Neural cell (in vitro differentiated cells): ENCODE measurements around the gene NELL2.

ENCODE experiments used
- POLR2AphosphoS5 ChIP-seq: IDR thresholded peaks from 2 replicates; pipeline ENCODE4 v1.6.1; 2012
- SMC3 ChIP-seq: fragments of 450-650 bp; conservative IDR thresholded peaks from 2 replicates; pipeline ENCODE4 v1.6.1; 2014; ENCODE audit warnings: antibody characterized with exemption, mild to moderate bottlenecking, moderate library complexity; ENCODE audit not compliant: poor library complexity
- TAF1 ChIP-seq: IDR thresholded peaks from 2 replicates; pipeline ENCODE4 v1.6.1; 2012; ENCODE audit warnings: low read depth
- TF ChIP-seq, protein P1 (sequence below): fragments of 450-650 bp; IDR thresholded peaks from 2 replicates; pipeline ENCODE4 v1.5.1; 2014; ENCODE audit warnings: antibody characterized with exemption, mild to moderate bottlenecking, moderate library complexity; ENCODE audit not compliant: poor library complexity, severe bottlenecking
- TF ChIP-seq, protein P2 (sequence below): IDR thresholded peaks from 2 replicates; pipeline ENCODE4 v1.6.1; 2012; ENCODE audit warnings: borderline replicate concordance

DNA sequence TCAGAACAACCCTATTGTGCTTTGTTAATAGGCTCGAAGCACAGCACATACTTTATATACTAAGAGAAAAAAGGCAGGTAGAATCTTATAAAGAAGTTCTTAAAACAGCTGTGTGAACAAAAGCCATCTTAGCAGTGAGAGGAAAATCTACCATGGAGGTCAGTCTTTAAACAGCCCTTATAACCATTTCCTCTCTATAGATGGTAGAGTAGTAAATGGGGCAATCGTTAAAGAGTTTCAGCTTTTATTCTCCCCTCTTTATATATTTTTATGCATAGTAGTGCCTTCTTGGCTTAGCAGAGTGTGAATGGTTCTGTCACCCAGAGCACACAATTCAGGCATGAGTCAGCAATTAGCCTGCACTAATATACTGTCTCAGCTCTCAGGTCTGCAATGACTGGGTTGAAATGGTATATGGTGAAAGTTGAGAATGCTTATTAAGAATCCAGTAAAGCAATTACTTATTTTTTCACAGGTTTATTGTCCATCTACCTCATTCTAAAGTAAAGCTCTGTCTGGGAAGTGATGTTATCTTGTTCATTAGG, 305.0 kb downstream of the NELL2 start:
- TF ChIP-seq, protein P1, sequence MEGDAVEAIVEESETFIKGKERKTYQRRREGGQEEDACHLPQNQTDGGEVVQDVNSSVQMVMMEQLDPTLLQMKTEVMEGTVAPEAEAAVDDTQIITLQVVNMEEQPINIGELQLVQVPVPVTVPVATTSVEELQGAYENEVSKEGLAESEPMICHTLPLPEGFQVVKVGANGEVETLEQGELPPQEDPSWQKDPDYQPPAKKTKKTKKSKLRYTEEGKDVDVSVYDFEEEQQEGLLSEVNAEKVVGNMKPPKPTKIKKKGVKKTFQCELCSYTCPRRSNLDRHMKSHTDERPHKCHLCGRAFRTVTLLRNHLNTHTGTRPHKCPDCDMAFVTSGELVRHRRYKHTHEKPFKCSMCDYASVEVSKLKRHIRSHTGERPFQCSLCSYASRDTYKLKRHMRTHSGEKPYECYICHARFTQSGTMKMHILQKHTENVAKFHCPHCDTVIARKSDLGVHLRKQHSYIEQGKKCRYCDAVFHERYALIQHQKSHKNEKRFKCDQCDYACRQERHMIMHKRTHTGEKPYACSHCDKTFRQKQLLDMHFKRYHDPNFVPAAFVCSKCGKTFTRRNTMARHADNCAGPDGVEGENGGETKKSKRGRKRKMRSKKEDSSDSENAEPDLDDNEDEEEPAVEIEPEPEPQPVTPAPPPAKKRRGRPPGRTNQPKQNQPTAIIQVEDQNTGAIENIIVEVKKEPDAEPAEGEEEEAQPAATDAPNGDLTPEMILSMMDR = no peak
- TF ChIP-seq POLR2AphosphoS5 (no peak), TAF1 (no peak), SMC3 (no peak)
- TF ChIP-seq, protein P2, sequence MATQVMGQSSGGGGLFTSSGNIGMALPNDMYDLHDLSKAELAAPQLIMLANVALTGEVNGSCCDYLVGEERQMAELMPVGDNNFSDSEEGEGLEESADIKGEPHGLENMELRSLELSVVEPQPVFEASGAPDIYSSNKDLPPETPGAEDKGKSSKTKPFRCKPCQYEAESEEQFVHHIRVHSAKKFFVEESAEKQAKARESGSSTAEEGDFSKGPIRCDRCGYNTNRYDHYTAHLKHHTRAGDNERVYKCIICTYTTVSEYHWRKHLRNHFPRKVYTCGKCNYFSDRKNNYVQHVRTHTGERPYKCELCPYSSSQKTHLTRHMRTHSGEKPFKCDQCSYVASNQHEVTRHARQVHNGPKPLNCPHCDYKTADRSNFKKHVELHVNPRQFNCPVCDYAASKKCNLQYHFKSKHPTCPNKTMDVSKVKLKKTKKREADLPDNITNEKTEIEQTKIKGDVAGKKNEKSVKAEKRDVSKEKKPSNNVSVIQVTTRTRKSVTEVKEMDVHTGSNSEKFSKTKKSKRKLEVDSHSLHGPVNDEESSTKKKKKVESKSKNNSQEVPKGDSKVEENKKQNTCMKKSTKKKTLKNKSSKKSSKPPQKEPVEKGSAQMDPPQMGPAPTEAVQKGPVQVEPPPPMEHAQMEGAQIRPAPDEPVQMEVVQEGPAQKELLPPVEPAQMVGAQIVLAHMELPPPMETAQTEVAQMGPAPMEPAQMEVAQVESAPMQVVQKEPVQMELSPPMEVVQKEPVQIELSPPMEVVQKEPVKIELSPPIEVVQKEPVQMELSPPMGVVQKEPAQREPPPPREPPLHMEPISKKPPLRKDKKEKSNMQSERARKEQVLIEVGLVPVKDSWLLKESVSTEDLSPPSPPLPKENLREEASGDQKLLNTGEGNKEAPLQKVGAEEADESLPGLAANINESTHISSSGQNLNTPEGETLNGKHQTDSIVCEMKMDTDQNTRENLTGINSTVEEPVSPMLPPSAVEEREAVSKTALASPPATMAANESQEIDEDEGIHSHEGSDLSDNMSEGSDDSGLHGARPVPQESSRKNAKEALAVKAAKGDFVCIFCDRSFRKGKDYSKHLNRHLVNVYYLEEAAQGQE = no peak
